DND-41 (cell line): ENCODE measurements around the gene TLCD3B.

ENCODE experiments used
- ATAC-seq: fragments of 200-7000 bp; cut with Tn5 transposase; 3 replicates; pipeline ENCODE4 v1.9.1; 2021; ENCODE audit warnings: low read depth; ENCODE audit not compliant: insufficient read depth
- DNase-seq: peaks from one replicate; pipeline ENCODE4 v3.0.0-alpha.2; 2020
- H2AFZ ChIP-seq: 2 replicates; pipeline ENCODE4 v1.6.0; 2012; ENCODE audit warnings: low read depth, low read length
- H3K27ac ChIP-seq: 2 replicates; pipeline ENCODE4 v1.5.1; 2012; ENCODE audit warnings: low read length, inconsistent platforms
- H3K27me3 ChIP-seq: fragments of 200-600 bp; sonication (generic); 2 replicates; pipeline ENCODE4 v1.6.0; 2012; ENCODE audit warnings: low read length, mild to moderate bottlenecking, inconsistent platforms; ENCODE audit not compliant: insufficient read depth, poor library complexity
- H3K36me3 ChIP-seq: 2 replicates; pipeline ENCODE4 v1.5.1; 2012; ENCODE audit warnings: low read length, inconsistent platforms; ENCODE audit not compliant: insufficient read depth
- H3K4me1 ChIP-seq: 2 replicates; pipeline ENCODE4 v1.5.1; 2012; ENCODE audit warnings: mild to moderate bottlenecking, low read length; ENCODE audit not compliant: insufficient read depth
- H3K4me2 ChIP-seq: 2 replicates; pipeline ENCODE4 v1.6.0; 2012; ENCODE audit warnings: mild to moderate bottlenecking, moderate library complexity, low read length, inconsistent platforms; ENCODE audit not compliant: insufficient read depth
- H3K4me3 ChIP-seq, 2 experiments: fragments of 200-600 bp in 1 of 2; shearing (Covaris generic) in 1 of 2; 2 replicates each; pipeline ENCODE4 v1.5.1; 2012 to 2016; ENCODE audit warnings: inconsistent platforms in 2 of 2, low read length in 2 of 2, mild to moderate bottlenecking in 2 of 2, low read depth in 1 of 2, moderate library complexity in 1 of 2
- H3K79me2 ChIP-seq: 2 replicates; pipeline ENCODE4 v1.6.0; 2012; ENCODE audit warnings: low read length, inconsistent platforms; ENCODE audit not compliant: insufficient read depth
- H3K9ac ChIP-seq: 2 replicates; pipeline ENCODE4 v1.6.0; 2012; ENCODE audit warnings: low read depth, mild to moderate bottlenecking, inconsistent platforms, low read length, moderate library complexity
- H3K9me3 ChIP-seq: 2 replicates; pipeline ENCODE4 v1.5.1; 2012; ENCODE audit warnings: low read length, moderate library complexity, mild to moderate bottlenecking, inconsistent platforms; ENCODE audit not compliant: insufficient read depth, severe bottlenecking
- H4K20me1 ChIP-seq: 2 replicates; pipeline ENCODE4 v1.6.0; 2012; ENCODE audit warnings: low read length; ENCODE audit not compliant: insufficient read depth
- EZH2 ChIP-seq: IDR thresholded peaks from 3 replicates; pipeline ENCODE4 v1.6.1; 2012; ENCODE audit warnings: borderline replicate concordance, low read depth, mild to moderate bottlenecking, moderate library complexity, low read length, inconsistent platforms; ENCODE audit not compliant: severe bottlenecking
- TF ChIP-seq, protein P1 (sequence below): IDR thresholded peaks from 2 replicates; pipeline ENCODE4 v1.5.1; 2012; ENCODE audit warnings: borderline replicate concordance, low read length, moderate library complexity, mild to moderate bottlenecking; ENCODE audit not compliant: poor library complexity, severe bottlenecking; ENCODE audit errors: extremely low read depth

The TLCD3B gene

GRCh38 chr16:30030841-30031413, at the start of gene TLCD3B:
Gene TLCD3B, minus strand, starts transcription at chr16:30031271. Its CDS starts 744 bp downstream, at chr16:30030527.
- Histone ChIP-seq H2AFZ (no peak within 1 kb of the TSS), H3K4me1 (no peaks in the 10 kb centered on the region), H3K9ac (no peak within 1 kb of the TSS), H3K4me2 (peak within 1 kb of the TSS; percentile 28; the same call in 1 of the 2 replicates), H3K79me2 (no peaks in the 10 kb centered on the region), H4K20me1 (peaks cover 9% of the 10 kb centered on the region; the same call in 1 of the 2 replicates), H3K9me3 (no peaks in the 10 kb centered on the region), H3K4me3 (no peak within 1 kb of the TSS), H3K36me3 (no peaks in the 10 kb centered on the region), H3K27me3 (no peaks in the 10 kb centered on the region), H3K27ac (no peak within 1 kb of the TSS)
- no peak for DNase-seq
- peak; percentile 41; the same call in 1 of the 3 replicates for ATAC-seq
- TF ChIP-seq, protein P1, sequence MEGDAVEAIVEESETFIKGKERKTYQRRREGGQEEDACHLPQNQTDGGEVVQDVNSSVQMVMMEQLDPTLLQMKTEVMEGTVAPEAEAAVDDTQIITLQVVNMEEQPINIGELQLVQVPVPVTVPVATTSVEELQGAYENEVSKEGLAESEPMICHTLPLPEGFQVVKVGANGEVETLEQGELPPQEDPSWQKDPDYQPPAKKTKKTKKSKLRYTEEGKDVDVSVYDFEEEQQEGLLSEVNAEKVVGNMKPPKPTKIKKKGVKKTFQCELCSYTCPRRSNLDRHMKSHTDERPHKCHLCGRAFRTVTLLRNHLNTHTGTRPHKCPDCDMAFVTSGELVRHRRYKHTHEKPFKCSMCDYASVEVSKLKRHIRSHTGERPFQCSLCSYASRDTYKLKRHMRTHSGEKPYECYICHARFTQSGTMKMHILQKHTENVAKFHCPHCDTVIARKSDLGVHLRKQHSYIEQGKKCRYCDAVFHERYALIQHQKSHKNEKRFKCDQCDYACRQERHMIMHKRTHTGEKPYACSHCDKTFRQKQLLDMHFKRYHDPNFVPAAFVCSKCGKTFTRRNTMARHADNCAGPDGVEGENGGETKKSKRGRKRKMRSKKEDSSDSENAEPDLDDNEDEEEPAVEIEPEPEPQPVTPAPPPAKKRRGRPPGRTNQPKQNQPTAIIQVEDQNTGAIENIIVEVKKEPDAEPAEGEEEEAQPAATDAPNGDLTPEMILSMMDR, result no peak
- no peak for TF ChIP-seq EZH2

DNA sequence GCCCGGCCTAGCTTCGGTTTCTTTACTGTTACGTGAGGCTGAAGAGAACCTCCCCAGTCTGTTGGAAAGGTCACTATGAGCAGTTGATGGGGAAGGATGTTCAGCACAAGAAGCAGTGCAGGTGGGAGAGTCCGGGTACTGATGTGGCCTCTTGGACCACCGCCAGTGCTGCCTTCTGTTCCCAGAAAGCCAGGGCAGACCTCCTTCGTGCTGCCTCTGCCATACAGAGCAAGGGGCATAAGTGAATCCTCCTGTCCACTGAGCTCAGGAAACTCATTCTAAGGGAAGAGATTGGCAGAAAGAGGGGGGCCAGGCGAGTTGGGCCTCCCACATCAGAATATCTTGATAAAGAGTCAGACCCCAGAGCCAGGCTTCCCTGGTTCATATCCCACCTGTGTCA, 48.4 kb upstream of the TLCD3B start:
- peaks cover 32% of the 10 kb centered on the region for H3K4me1 ChIP-seq
- TF ChIP-seq EZH2, result no peak
- TF ChIP-seq, protein P1, result no peak

GRCh38 chr16:30078744-30079143, 47.7 kb upstream of the TLCD3B start:
- TF ChIP-seq, protein P1, result no peak
- no peak for TF ChIP-seq EZH2
- Histone ChIP-seq H3K9ac (no peak overlapping the region), H3K9me3 (no peaks in the 10 kb centered on the region), H2AFZ (no peak overlapping the region), H3K36me3 (peaks cover 67% of the 10 kb centered on the region), H3K79me2 (peaks cover 57% of the 10 kb centered on the region), H3K27ac (no peak overlapping the region), H4K20me1 (peaks cover 52% of the 10 kb centered on the region), H3K4me3 (no peak overlapping the region), H3K27me3 (no peaks in the 10 kb centered on the region), H3K4me2 (no peak overlapping the region), H3K4me1 (peaks cover 32% of the 10 kb centered on the region)
- no peak for ATAC-seq
- DNase-seq, result no peak

More for the DNA sequence above, 48.4 kb upstream of the TLCD3B start:
- no peak overlapping the region for H3K9ac ChIP-seq
- no peaks in the 10 kb centered on the region for H3K9me3 ChIP-seq
- H3K27ac ChIP-seq, result no peak overlapping the region
- H4K20me1 ChIP-seq, result peaks cover 52% of the 10 kb centered on the region
- no peak overlapping the region for H3K4me3 ChIP-seq
- peaks cover 74% of the 10 kb centered on the region for H3K36me3 ChIP-seq
- H3K79me2 ChIP-seq, result peaks cover 57% of the 10 kb centered on the region
- no peak for DNase-seq
- ATAC-seq, result no peak
- H3K27me3 ChIP-seq, result no peaks in the 10 kb centered on the region
- no peak overlapping the region for H3K4me2 ChIP-seq
- no peak overlapping the region for H2AFZ ChIP-seq
